Muscle layer of duodenum (tissue), 2 donors: Measurements from ENCODE around the gene SLC25A22.

Experiments
- H3K27ac ChIP-seq: one replicate; pipeline ENCODE4 v1.7.0; 2013; ENCODE audit warnings: mild to moderate bottlenecking, low read length
- H3K27me3 ChIP-seq: one replicate; pipeline ENCODE4 v1.7.0; 2013; ENCODE audit warnings: low read depth, mild to moderate bottlenecking, control low read depth, low read length
- H3K36me3 ChIP-seq, 2 donors: one replicate each; pipeline ENCODE4 v1.7.0; 2013; ENCODE audit warnings: low read length in 2 of 2, control low read depth in 1 of 2, mild to moderate bottlenecking in 1 of 2; ENCODE audit not compliant: insufficient read depth in 2 of 2, control insufficient read depth in 1 of 2
- H3K4me1 ChIP-seq, 2 donors: one replicate each; pipeline ENCODE4 v1.7.0; 2013; ENCODE audit warnings: low read length in 2 of 2, mild to moderate bottlenecking in 2 of 2, control low read depth in 1 of 2, moderate library complexity in 1 of 2; ENCODE audit not compliant: insufficient read depth in 2 of 2, control insufficient read depth in 1 of 2
- H3K4me3 ChIP-seq, 2 donors: one replicate each; pipeline ENCODE4 v1.7.0; 2013; ENCODE audit warnings: low read length in 2 of 2, low read depth in 1 of 2, mild to moderate bottlenecking in 1 of 2
- H3K9me3 ChIP-seq, 2 donors: one replicate each; pipeline ENCODE4 v1.7.0; 2013; ENCODE audit warnings: low read length in 2 of 2, control low read depth in 1 of 2, mild to moderate bottlenecking in 1 of 2; ENCODE audit not compliant: control insufficient read depth in 1 of 2
- donor health status: healthy.

Gene SLC25A22

DNA sequence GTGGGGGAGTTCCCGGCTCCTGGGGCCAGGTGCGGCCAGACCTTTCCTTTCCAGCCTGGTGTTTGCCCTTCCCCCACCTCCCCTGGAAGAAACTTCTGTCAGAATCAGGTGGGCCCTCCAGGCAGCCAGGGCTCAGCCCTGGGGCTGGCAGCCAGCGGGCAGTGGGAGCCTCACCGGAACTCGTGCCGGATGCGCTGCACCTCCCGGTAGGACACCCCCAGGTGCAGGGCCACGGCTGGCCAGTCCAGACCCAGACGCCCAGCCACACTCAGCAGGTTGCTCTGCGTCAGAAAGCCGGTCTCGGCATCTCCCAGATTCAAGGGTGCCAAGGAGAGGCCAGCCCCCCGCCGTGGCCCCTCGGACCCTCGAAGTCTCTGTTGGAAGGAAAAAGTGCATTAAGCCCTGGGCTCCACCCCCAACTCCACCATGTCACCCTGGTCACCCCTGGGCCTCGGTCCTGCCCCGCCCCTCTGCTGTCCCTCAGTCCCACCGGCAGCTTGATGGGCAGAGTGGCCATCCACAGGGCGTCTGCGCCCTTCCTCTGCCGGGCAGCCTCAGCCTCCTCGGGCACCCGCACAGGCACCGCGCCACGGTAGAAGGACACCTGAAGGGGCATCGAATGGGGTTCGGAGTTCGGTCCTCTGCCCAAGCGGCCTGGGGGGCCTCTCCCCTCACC lies 1.7 kb upstream of the SLC25A22 start:
- Histone ChIP-seq H3K4me1 (peaks cover 11 to 34% of the 10 kb centered on the region in 2 donors), H3K4me3 (no peak overlapping the region), H3K27ac (no peak overlapping the region), H3K27me3 (no peaks in the 10 kb centered on the region), H3K36me3 (peaks cover 0 to 26% of the 10 kb centered on the region in 2 donors), H3K9me3 (no peaks in the 10 kb centered on the region)

DNA sequence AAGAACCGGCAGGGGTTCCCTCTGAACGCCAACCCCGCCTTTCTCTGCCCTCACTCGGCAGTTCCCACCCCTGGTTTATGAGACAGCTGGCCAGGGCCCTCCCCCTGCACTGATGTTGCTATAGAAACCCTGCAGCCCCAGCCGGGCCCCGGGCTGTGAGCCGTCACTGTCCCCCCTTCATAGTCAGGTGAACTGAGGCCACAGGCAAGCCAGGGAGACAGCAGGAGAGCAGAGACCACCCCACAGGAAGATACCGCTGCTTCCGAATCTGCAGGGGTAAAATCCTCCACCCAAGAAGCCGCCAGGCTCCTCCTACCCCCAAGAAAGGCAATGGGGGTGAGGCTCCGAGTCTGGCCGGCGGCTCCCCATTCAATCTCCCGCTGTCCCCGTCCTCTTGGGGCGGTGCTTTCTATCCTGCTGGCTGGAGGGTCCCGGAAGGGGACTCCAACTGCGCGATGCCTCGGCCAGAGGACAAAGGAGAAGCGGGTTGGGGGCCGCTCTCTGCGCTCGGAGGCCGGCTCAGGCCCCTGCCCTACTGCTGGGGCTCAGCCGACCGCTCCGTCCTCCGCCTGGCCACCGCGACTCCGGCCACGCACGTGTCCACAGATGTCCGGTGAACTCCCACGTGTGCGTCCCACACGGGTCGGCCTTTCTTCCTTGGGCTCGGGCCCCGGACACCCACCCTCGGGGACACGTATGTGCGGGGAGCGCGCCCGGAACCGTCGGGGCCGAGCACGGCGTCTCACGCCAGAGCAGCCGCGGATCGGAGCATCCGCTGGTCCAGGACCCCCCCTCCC lies 587 bp downstream of the SLC25A22 start:
- Histone ChIP-seq H3K4me3 (peak overlapping the region; percentile 80 to 88), H3K27me3 (no peaks in the 10 kb centered on the region), H3K27ac (peak overlapping the region; percentile 85), H3K4me1 (peaks cover 7 to 29% of the 10 kb centered on the region in 2 donors), H3K36me3 (peaks cover 0 to 31% of the 10 kb centered on the region in 2 donors), H3K9me3 (no peaks in the 10 kb centered on the region)

DNA sequence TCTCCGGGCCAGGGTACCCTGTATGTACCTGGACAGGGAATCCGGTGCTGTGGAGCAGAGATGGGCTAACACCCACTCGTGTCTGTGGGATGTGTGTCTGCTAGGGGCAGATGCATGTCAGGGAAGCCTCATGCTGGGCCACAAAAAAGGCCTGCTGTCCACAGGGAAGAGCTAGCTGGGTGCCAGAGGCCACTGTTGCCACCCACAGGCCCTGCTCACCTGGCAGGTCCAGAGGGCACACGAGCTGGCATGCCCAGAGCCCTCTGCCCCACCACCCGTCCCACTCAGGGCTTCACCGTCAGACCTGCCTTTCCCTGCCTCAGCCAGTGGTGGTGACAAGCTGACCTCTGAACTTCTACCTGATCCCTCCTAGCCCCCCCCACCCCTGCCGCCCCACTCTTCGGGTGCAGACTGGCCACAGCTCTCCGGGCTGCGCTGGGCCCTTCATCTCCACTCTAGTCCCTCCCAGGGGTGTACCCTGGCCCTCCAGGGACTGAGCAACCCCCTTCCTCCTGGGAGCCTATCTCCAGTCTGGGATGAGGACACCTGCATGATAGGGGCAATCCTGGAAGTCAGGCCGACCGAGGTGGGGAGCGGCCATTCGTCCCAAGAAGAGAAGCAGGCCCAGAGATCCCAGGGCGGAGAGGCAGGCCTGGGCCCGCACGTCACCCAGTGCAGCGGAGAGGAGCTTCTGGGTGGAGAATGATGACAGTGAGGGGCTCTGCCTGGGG lies 1.4 kb downstream of the SLC25A22 start:
- Histone ChIP-seq H3K36me3 (peaks cover 0 to 34% of the 10 kb centered on the region in 2 donors), H3K4me1 (peaks cover 7 to 29% of the 10 kb centered on the region in 2 donors), H3K9me3 (no peaks in the 10 kb centered on the region), H3K27ac (peak overlapping the region; percentile 85), H3K4me3 (peak overlapping the region; percentile 80 to 88), H3K27me3 (no peaks in the 10 kb centered on the region)

DNA sequence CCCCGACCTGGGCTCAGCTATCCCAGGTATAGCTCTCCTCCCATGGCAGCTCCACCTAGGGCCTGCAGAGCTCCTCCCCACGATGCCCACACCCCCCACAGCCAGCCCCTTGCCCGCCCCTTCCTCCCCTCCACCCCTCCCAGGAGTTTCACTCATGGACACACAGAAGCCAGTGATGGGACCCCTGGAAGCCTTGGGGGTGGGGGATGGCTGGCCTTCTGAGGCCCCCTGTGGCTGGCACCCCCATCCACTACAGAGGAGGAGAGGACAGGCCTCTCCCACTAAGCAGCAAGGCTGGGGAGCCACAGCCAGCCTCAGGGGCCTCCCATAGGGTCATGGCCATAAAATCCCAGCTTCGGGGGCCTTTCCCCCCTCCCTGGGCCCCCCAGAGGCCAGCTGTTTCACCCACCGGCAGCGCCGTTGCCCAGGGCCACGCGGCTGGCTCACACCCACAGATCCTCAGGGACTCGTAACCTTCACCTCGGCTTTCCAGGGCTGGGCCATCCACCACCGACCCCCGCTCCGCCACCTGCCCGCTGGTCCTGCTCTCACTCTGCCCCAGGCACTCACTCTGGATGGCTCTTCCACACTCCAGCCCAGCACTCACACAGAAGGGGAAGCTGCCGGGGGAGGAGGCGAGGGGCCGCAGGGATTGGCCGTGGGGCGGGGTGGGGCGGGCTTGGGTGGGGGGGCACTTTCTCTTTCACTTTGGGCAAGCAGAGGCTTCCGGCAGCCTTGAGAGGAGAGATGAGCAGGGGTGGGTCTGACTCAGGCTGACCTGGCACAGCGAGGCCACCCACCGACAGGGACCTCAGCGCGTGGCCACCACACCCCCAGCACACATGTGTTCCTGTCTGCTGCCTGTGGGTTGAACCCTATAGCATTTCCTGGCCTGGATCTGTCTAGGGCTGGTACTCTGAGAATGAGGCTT lies 2.2 kb downstream of the SLC25A22 start:
- Histone ChIP-seq H3K27me3 (no peaks in the 10 kb centered on the region), H3K36me3 (peaks cover 0 to 30% of the 10 kb centered on the region in 2 donors), H3K9me3 (no peaks in the 10 kb centered on the region), H3K4me1 (peaks cover 7 to 29% of the 10 kb centered on the region in 2 donors), H3K27ac (peak overlapping the region; percentile 85), H3K4me3 (peak overlapping the region; percentile 80 to 88)

DNA sequence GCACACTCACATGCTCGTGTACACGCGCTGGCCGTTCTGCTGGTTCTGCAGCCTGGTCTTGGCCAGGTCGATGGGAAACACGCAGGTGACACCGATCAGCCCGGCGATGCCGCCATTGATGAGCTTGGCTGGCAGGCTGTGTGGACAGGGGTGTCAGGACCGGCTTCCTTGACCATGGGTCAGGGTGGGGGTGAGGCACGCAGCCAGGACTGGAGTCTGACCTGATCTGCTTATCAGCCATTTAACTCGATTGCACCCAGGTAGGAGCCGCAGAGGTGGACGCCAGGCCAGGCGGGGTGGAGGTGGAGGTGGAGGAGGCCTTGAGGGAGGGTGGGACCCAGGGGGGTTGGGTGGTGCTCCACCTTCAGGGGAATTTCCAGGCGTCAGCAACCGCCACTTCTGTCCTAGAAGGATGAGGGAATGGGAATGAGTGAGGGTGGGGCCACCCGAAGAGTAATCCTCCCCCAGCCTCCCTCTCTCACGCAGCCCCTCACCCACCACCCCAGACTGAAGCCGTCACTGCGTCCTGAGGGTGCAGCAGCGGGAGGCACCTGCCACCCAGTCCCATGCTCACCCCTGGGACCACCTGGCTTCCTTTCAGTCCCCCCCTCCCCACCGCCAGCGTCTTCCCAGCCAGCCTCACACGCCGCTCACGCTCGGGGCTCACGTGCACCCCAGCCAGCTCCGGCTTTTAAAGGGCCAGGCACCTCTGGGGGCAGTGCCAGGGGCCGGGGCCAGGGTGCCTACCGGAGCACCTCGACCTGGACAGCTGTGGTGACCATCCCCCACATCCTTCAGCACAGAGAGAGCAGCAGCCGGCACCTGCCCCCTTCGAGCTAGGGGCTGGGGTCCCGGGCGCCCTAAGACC lies 3.1 kb downstream of the SLC25A22 start:
- H3K9me3 ChIP-seq = no peaks in the 10 kb centered on the region
- H3K27me3 ChIP-seq = no peaks in the 10 kb centered on the region
- peaks cover 7 to 29% of the 10 kb centered on the region in 2 donors for H3K4me1 ChIP-seq
- H3K36me3 ChIP-seq = peaks cover 0 to 21% of the 10 kb centered on the region in 2 donors
- peak overlapping the region in 1 of 2 donors; percentile 88 for H3K4me3 ChIP-seq
- no peak overlapping the region for H3K27ac ChIP-seq

DNA sequence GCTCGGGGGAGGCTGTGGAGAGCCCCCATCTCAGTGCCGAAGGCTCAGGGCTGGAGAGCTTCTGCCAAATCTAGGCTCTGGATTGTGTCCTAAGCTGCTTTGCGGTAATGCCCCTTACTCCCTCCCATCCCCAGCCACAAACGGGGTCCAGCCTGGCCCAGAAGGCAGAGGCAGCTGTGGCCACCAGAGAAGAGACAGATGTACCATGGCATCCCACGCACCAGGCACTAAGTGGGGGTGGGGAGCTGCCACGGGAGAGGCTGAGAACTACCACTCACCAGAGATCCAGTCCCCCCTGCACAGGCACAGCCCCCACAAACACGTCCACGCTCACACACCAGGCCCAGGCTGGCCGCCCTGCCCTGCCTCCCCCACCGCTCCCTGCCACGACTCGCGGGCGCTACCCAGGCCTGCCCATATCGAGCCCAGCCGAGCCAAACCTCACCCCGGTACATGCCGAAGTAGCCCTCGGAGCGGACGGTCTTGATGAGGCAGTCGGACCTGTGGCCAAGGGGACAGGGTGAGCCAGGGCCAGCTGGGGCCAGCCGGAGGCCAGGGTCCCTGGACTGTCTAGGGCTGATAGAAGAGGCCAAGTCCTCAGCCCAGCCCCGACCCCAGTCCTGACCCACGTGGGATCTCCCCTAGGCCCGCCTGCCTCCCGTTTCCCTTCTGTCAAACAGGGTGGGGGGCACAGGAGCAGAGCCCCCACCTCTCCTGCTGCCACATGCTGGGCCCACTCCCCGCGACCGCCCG lies 3.9 kb downstream of the SLC25A22 start:
- Histone ChIP-seq H3K9me3 (no peaks in the 10 kb centered on the region), H3K4me3 (no peak overlapping the region), H3K36me3 (peaks cover 0 to 20% of the 10 kb centered on the region in 2 donors), H3K4me1 (peaks cover 7 to 34% of the 10 kb centered on the region in 2 donors), H3K27ac (no peak overlapping the region), H3K27me3 (peaks cover 5% of the 10 kb centered on the region)

DNA sequence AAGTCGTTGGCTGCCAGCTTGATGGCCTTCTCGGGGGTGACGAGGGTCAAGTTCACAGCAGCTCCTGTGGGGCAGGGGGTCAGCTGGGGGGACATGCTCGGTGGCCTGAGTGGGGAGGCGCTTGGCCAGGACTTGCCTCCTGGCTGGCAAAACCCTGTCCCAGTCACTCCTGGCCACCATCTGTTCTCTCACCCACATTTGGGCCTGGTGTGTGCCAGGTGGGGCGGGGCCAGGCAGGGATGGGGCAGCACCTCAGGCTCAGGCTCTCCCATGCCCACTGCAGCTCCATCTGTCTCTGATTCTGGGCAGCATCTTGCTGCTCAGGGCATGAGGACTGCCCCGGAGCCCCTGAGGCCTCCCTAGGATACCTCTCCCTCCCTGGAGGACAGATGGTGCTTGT lies 4.5 kb downstream of the SLC25A22 start:
- Histone ChIP-seq H3K36me3 (peaks cover 0 to 20% of the 10 kb centered on the region in 2 donors), H3K4me3 (no peak overlapping the region), H3K4me1 (peaks cover 7 to 37% of the 10 kb centered on the region in 2 donors), H3K9me3 (no peaks in the 10 kb centered on the region), H3K27ac (no peak overlapping the region), H3K27me3 (peaks cover 7% of the 10 kb centered on the region)

DNA sequence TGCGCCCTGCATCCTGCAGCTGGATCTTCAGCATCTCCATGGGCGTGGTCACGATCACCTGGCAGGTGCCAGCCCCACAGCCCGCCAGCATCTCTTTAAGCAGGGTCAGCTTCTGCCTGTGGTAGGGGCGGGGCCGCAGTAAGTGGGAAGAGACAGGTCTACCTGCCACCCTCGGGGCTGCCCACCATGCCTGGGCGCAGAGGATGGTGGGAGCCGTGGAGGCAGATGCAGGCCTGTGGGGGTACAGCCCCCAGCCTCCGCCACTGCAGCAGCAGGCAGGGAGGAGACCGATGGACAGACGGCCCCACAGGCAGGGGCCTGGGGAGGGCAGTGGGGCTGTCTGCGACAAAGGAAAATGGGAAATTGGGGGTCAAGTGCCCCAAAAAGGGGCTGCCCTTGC lies 5.2 kb downstream of the SLC25A22 start:
- no peak overlapping the region for H3K27ac ChIP-seq
- peaks cover 7 to 34% of the 10 kb centered on the region in 2 donors for H3K4me1 ChIP-seq
- H3K9me3 ChIP-seq = no peaks in the 10 kb centered on the region
- H3K27me3 ChIP-seq = peaks cover 7% of the 10 kb centered on the region
- H3K36me3 ChIP-seq = peaks cover 0 to 20% of the 10 kb centered on the region in 2 donors
- no peak overlapping the region for H3K4me3 ChIP-seq

DNA sequence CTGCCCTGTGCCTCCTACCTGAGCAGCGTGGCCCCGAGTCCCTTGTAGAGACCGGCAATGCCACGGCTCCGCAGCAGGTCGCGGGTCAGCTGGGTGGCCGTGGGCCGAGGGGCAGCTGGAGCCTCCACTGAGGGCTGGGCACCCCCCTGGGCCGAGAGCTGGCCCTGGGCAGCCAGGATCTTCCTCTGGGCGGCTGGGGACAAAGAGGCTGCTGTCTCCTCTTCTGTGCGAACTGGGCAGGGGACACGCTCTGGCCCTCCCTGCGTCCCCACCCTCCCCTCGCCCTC lies 5.6 kb downstream of the SLC25A22 start:
- Histone ChIP-seq H3K27ac (no peak overlapping the region), H3K4me1 (peaks cover 7 to 34% of the 10 kb centered on the region in 2 donors), H3K9me3 (no peaks in the 10 kb centered on the region), H3K36me3 (peaks cover 0 to 20% of the 10 kb centered on the region in 2 donors), H3K4me3 (no peak overlapping the region), H3K27me3 (peaks cover 7% of the 10 kb centered on the region)
